Sigmoid colon (tissue), 4 donors: ENCODE measurements around the gene POT1.

ENCODE experiments used
- EP300 ChIP-seq, 4 donors: sonication (generic); formaldehyde crosslinking; IDR thresholded peaks; one replicate each; pipeline ENCODE4 v1.6.1; 2017; ENCODE audit warnings: antibody characterized with exemption in 4 of 4
- POLR2A ChIP-seq, 2 donors: fragments of 450-650 bp; IDR thresholded peaks; one replicate each; pipeline ENCODE4 v1.6.1; 2016; ENCODE audit warnings: antibody characterized with exemption in 2 of 2, mild to moderate bottlenecking in 2 of 2, moderate library complexity in 2 of 2
- POLR2AphosphoS5 ChIP-seq, 4 donors: sonication (generic); formaldehyde crosslinking; IDR thresholded peaks; one replicate each; pipeline ENCODE4 v1.6.1; 2017; ENCODE audit warnings: antibody characterized with exemption in 4 of 4
- TF ChIP-seq, protein P1 (sequence below), 4 experiments: fragments of 450-650 bp in 3 of 4; fragments of 200-600 bp in 1 of 4; IDR thresholded peaks; one replicate each; pipeline ENCODE4 v1.5.1; 2016 to 2019; ENCODE audit warnings: antibody characterized with exemption in 4 of 4, mild to moderate bottlenecking in 3 of 4, moderate library complexity in 2 of 4

DNA sequence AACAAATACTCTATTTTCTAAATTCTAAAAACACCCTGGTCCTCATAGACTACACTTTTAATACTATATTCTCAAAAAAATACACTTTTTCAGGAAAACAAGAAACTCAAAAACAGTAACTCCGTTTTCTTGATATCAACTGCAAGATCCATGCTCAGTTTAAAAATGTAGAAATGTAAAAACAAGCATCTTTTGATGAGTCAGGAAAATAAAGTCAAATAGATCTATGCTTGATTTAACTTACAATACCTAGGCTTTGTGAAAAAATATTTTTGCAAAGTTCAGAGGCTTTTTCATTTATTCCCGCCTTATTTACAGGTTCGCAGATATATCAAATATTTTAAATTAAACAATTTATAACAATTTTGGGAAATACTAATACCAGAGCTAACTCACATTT lies 33.6 kb downstream of the POT1 start:
- TF ChIP-seq, protein P1, sequence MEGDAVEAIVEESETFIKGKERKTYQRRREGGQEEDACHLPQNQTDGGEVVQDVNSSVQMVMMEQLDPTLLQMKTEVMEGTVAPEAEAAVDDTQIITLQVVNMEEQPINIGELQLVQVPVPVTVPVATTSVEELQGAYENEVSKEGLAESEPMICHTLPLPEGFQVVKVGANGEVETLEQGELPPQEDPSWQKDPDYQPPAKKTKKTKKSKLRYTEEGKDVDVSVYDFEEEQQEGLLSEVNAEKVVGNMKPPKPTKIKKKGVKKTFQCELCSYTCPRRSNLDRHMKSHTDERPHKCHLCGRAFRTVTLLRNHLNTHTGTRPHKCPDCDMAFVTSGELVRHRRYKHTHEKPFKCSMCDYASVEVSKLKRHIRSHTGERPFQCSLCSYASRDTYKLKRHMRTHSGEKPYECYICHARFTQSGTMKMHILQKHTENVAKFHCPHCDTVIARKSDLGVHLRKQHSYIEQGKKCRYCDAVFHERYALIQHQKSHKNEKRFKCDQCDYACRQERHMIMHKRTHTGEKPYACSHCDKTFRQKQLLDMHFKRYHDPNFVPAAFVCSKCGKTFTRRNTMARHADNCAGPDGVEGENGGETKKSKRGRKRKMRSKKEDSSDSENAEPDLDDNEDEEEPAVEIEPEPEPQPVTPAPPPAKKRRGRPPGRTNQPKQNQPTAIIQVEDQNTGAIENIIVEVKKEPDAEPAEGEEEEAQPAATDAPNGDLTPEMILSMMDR (IDR thresholded peaks at IDR 0.05), result no peak
- no peak for TF ChIP-seq EP300 (IDR thresholded peaks at IDR 0.05)
- TF ChIP-seq POLR2AphosphoS5 (IDR thresholded peaks at IDR 0.05), result no peak
- TF ChIP-seq POLR2A (IDR thresholded peaks at IDR 0.05), result no peak
